ENCODE measurements around the gene IPMK.

- TF ChIP-seq CTCF (IDR thresholded peaks at IDR 0.05; ENCODE audit: low read depth, low read length) (no peak), POLR2A (IDR thresholded peaks at IDR 0.05; ENCODE audit: extremely low read depth, insufficient read length) (no peak), MYC (IDR thresholded peaks at IDR 0.05; ENCODE audit: low read depth, low read length) (no peak)
These were observed 96.5 kb downstream of the IPMK start for GRCh38 chr10:58171146-58171545.

All from NB4 (cell line).